Measurements from ENCODE around the gene CPM. TPM values are rescaled to one million over a fixed set of nuclear protein-coding genes. Genes with fewer than 3 reads are reported as not detected.

Gene CPM
- total and polyA plus RNA-seq, 10 of the 15 experiments (the other 5 are each of a cell fraction or from before 2014, with no cell fraction given) = 0.06 to 1.7 (median 0.41) TPM

DNA sequence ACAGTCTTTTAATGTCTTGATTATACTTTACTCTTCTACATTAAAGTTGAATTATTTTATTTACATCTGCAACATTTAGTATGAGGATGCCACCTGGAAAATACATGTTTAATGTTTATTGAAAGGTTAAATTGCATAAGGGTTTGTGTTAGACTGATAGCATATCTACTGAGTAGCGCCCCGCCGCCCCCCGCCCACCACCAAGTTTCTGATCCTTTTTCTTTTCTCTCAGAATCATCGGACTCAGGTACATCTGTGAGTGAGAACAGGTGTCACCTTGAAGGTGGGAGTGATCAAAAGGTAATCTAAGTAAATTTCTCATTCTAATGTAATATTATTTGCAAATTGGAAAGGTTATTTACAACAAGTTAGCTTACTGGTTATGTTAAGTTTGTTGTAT is 108.8 kb downstream of the CPM start:
- FAIRE-seq = no peak
- Histone ChIP-seq H3K4me1 (ENCODE audit: control insufficient read depth, insufficient read depth, low read length) (no peaks in the 10 kb centered on the region), H3K9ac (ENCODE audit: control insufficient read depth, insufficient read depth, low read length) (no peak overlapping the region), H3K27me3 (replicated peaks in 1 of 2; ENCODE audit: control insufficient read depth in 2 of 2, insufficient read depth in 2 of 2, low read length in 1 of 2) (no peaks in the 10 kb centered on the region), H3K4me2 (ENCODE audit: control insufficient read depth, insufficient read depth) (no peak overlapping the region), H4K20me1 (ENCODE audit: control insufficient read depth, insufficient read depth) (no peaks in the 10 kb centered on the region), H3K27ac (ENCODE audit: control insufficient read depth, insufficient read depth) (no peak overlapping the region), H3K9me3 (replicated peaks; ENCODE audit: control insufficient read depth, insufficient read depth, low read length) (no peaks in the 10 kb centered on the region), H3K79me2 (ENCODE audit: control insufficient read depth, insufficient read depth, low read length) (peaks cover 15% of the 10 kb centered on the region), H3K36me3 (ENCODE audit: control insufficient read depth in 2 of 2, insufficient read depth in 2 of 2, low read length in 1 of 2) (peaks cover 8 to 56% of the 10 kb centered on the region in 2 experiments), H3K4me3 (no peak overlapping the region), H2AFZ (ENCODE audit: control insufficient read depth, low read depth, low read length) (no peak overlapping the region)
- WGBS (ENCODE audit: insufficient coverage, insufficient replicate concordance, low lambda C conversion rate, missing lambda C conversion rate) = 76% methylated on average over 5 of the region's 5 CpGs
- POLR2A ChIA-PET = interaction anchor here (1.2 kb wide), 1 partner anchor 9 kb away, joined by 3 read pairs; no protein-coding TSS in a partner anchor
- SMC1A ChIA-PET (ENCODE audit: uncharacterized antibody, unreplicated experiment) = no interaction called here
- in situ Hi-C loops (cut with MboI) = no loop called here
- intact Hi-C loops (cut with micrococcal nuclease; ENCODE audit: unreplicated experiment) = no loop called here
- DNase-seq (ENCODE audit: low read depth, low spot score) = no peak
- BruUV-seq (replicated peaks) = no TSS peak
- ATAC-seq = no peak
- TF ChIP-seq, protein P1, sequence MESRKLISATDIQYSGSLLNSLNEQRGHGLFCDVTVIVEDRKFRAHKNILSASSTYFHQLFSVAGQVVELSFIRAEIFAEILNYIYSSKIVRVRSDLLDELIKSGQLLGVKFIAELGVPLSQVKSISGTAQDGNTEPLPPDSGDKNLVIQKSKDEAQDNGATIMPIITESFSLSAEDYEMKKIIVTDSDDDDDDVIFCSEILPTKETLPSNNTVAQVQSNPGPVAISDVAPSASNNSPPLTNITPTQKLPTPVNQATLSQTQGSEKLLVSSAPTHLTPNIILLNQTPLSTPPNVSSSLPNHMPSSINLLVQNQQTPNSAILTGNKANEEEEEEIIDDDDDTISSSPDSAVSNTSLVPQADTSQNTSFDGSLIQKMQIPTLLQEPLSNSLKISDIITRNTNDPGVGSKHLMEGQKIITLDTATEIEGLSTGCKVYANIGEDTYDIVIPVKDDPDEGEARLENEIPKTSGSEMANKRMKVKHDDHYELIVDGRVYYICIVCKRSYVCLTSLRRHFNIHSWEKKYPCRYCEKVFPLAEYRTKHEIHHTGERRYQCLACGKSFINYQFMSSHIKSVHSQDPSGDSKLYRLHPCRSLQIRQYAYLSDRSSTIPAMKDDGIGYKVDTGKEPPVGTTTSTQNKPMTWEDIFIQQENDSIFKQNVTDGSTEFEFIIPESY (IDR thresholded peaks at IDR 0.05) = peak; percentile 84; the same call in 1 of the 2 replicates
- no peak for TF ChIP-seq NBN (IDR thresholded peaks at IDR 0.05)
- CTCF ChIA-PET = interaction anchor here (0.8 to 1.3 kb wide), 2 partner anchors 10 kb away, joined by 3 to 4 read pairs; no protein-coding TSS in a partner anchor
- RAD21 ChIA-PET (ENCODE audit: unreplicated experiment) = no interaction called here

DNA sequence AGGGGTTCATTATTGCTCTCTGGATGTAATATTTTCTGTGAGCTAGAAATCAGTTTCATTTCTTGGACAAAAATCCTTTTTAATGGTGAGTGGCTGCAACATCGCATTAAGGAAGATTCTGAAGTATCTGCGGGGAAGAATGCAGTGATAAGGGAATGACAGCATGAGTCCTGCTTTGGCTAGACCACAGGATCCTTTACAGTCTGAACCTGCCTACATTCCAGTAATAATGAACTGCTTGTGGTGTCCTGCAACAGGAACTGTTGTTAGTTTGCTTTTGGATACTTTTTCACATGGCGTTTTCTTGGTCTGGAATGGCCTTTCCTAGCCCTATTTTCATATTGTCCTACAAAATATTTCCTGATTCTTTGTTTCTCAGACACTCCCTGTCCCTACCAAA is 109.3 kb downstream of the CPM start:
- ChIA-PET SMC1A (ENCODE audit: uncharacterized antibody, unreplicated experiment) (no interaction called here), POLR2A (interaction anchor here (1.2 kb wide), 1 partner anchor 9 kb away, joined by 3 read pairs; no protein-coding TSS in a partner anchor), CTCF (no interaction called here), RAD21 (ENCODE audit: unreplicated experiment) (no interaction called here)
- intact Hi-C loops (cut with micrococcal nuclease; ENCODE audit: unreplicated experiment) (no loop called here), in situ Hi-C loops (cut with MboI) (no loop called here)
- Histone ChIP-seq H3K9ac (ENCODE audit: control insufficient read depth, insufficient read depth, low read length) (no peak overlapping the region), H4K20me1 (ENCODE audit: control insufficient read depth, insufficient read depth) (no peaks in the 10 kb centered on the region), H3K9me3 (replicated peaks; ENCODE audit: control insufficient read depth, insufficient read depth, low read length) (no peaks in the 10 kb centered on the region), H3K4me3 (no peak overlapping the region), H3K4me1 (ENCODE audit: control insufficient read depth, insufficient read depth, low read length) (no peaks in the 10 kb centered on the region), H3K79me2 (ENCODE audit: control insufficient read depth, insufficient read depth, low read length) (peaks cover 17% of the 10 kb centered on the region), H3K4me2 (ENCODE audit: control insufficient read depth, insufficient read depth) (no peak overlapping the region), H3K27me3 (replicated peaks in 1 of 2; ENCODE audit: control insufficient read depth in 2 of 2, insufficient read depth in 2 of 2, low read length in 1 of 2) (no peaks in the 10 kb centered on the region), H2AFZ (ENCODE audit: control insufficient read depth, low read depth, low read length) (no peak overlapping the region), H3K27ac (ENCODE audit: control insufficient read depth, insufficient read depth) (no peak overlapping the region), H3K36me3 (ENCODE audit: control insufficient read depth in 2 of 2, insufficient read depth in 2 of 2, low read length in 1 of 2) (peaks cover 8 to 53% of the 10 kb centered on the region in 2 experiments)
- BruUV-seq (replicated peaks) = no TSS peak
- no peak for FAIRE-seq
- DNase-seq (ENCODE audit: low read depth, low spot score) = no peak
- ATAC-seq = no peak
- TF ChIP-seq POLR2A (IDR thresholded peaks at IDR 0.05; ENCODE audit: low read depth, low read length) (peak; percentile 27; the same call in 1 of the 2 replicates), MEF2A (IDR thresholded peaks at IDR 0.05; ENCODE audit: insufficient read depth, low read depth, low read length) (no peak)
- WGBS (ENCODE audit: insufficient coverage, insufficient replicate concordance, low lambda C conversion rate, missing lambda C conversion rate) = 81% methylated on average over 3 of the region's 3 CpGs

Measured in GM12878 (cell line).